HCT116 (cell line): ENCODE data around the gene PPM1F.

Experiments
- CEBPB ChIP-seq: IDR thresholded peaks from 2 replicates; pipeline ENCODE4 v1.6.1; 2012; ENCODE audit warnings: low read depth
- EGR1 ChIP-seq: IDR thresholded peaks from 2 replicates; pipeline ENCODE4 v1.6.1; 2012; ENCODE audit warnings: low read depth
- ELF1 ChIP-seq: IDR thresholded peaks from 2 replicates; pipeline ENCODE4 v1.6.1; 2012; ENCODE audit warnings: low read depth, borderline replicate concordance
- EZH2 ChIP-seq: fragments of 200-600 bp; sonication (generic); IDR thresholded peaks from 2 replicates; pipeline ENCODE4 v1.6.1; 2017; ENCODE audit warnings: antibody characterized with exemption, mixed run types
- EZH2phosphoT487 ChIP-seq: fragments of 200-600 bp; IDR thresholded peaks from 2 replicates; pipeline ENCODE4 v1.6.1; 2018; ENCODE audit warnings: antibody characterized with exemption, borderline replicate concordance
- POLR2A ChIP-seq: IDR thresholded peaks from 2 replicates; pipeline ENCODE4 v1.7.0; 2011; ENCODE audit warnings: borderline replicate concordance; ENCODE audit not compliant: insufficient read depth, insufficient read length; ENCODE audit errors: extremely low read depth
- POLR2AphosphoS5 ChIP-seq: IDR thresholded peaks from 2 replicates; pipeline ENCODE4 v1.6.1; 2011; ENCODE audit warnings: mild to moderate bottlenecking, low read depth, low read length, moderate library complexity
- RAD21 ChIP-seq: IDR thresholded peaks from 2 replicates; pipeline ENCODE4 v1.6.1; 2012; ENCODE audit warnings: low read depth, mild to moderate bottlenecking
- TF ChIP-seq, protein P1 (sequence below), 3 experiments: fragments of 200-600 bp in 1 of 3; sonication (generic) in 1 of 3; IDR thresholded peaks in 2 of 3; conservative IDR thresholded peaks in 1 of 3; 2 replicates each; pipeline ENCODE4 v1.5.1; 2012 to 2017; ENCODE audit warnings: low read depth in 2 of 3, low read length in 2 of 3, antibody characterized with exemption in 1 of 3, borderline replicate concordance in 1 of 3, control low read depth in 1 of 3, mild to moderate bottlenecking in 1 of 3, mixed read lengths in 1 of 3, mixed run types in 1 of 3, moderate library complexity in 1 of 3; ENCODE audit not compliant: insufficient read depth in 1 of 3
- TF ChIP-seq, protein P2 (sequence below): IDR thresholded peaks from 2 replicates; pipeline ENCODE4 v1.6.1; 2012
- TF ChIP-seq, protein P3 (sequence below): IDR thresholded peaks from 2 replicates; pipeline ENCODE4 v1.6.1; 2011; ENCODE audit warnings: mild to moderate bottlenecking, low read length, moderate library complexity; ENCODE audit not compliant: insufficient replicate concordance; ENCODE audit errors: extremely low read depth
- TF ChIP-seq, protein P4 (sequence below): IDR thresholded peaks from 2 replicates; pipeline ENCODE4 v1.6.1; 2012

DNA sequence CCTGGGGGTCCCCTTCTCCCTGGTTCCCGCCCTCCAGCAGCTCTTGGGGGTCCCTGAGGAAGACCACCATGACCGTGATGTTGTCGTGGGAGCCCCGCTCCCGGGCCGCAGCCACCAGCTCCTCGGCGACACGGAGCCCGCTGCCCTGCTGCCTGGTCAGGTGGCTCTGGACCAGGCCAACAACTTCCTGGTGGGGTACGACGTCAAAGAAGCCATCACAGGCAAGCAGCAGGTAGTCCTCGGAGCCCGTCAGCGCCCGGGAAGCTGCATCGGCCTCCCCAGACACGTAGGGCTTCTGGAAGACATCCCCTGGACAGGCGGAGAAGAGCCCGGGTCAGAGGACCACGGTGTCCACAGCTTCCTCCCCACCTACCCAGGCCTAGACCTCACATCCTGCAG lies 29.5 kb downstream of the PPM1F start:
- TF ChIP-seq, protein P1, sequence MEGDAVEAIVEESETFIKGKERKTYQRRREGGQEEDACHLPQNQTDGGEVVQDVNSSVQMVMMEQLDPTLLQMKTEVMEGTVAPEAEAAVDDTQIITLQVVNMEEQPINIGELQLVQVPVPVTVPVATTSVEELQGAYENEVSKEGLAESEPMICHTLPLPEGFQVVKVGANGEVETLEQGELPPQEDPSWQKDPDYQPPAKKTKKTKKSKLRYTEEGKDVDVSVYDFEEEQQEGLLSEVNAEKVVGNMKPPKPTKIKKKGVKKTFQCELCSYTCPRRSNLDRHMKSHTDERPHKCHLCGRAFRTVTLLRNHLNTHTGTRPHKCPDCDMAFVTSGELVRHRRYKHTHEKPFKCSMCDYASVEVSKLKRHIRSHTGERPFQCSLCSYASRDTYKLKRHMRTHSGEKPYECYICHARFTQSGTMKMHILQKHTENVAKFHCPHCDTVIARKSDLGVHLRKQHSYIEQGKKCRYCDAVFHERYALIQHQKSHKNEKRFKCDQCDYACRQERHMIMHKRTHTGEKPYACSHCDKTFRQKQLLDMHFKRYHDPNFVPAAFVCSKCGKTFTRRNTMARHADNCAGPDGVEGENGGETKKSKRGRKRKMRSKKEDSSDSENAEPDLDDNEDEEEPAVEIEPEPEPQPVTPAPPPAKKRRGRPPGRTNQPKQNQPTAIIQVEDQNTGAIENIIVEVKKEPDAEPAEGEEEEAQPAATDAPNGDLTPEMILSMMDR (IDR thresholded peaks at IDR 0.05 in 2 of 3, conservative IDR thresholded peaks at IDR 0.05 in 1 of 3; ENCODE audit: borderline replicate concordance in 1 of 3, insufficient read depth in 1 of 3, low read depth in 2 of 3, low read length in 2 of 3): no peak
- TF ChIP-seq EZH2 (no peak), POLR2A (no peak), EGR1 (no peak), CEBPB (no peak), EZH2phosphoT487 (no peak), RAD21 (no peak), ELF1 (no peak), POLR2AphosphoS5 (no peak)
- TF ChIP-seq, protein P2, sequence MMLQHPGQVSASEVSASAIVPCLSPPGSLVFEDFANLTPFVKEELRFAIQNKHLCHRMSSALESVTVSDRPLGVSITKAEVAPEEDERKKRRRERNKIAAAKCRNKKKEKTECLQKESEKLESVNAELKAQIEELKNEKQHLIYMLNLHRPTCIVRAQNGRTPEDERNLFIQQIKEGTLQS: no peak
- TF ChIP-seq, protein P3, sequence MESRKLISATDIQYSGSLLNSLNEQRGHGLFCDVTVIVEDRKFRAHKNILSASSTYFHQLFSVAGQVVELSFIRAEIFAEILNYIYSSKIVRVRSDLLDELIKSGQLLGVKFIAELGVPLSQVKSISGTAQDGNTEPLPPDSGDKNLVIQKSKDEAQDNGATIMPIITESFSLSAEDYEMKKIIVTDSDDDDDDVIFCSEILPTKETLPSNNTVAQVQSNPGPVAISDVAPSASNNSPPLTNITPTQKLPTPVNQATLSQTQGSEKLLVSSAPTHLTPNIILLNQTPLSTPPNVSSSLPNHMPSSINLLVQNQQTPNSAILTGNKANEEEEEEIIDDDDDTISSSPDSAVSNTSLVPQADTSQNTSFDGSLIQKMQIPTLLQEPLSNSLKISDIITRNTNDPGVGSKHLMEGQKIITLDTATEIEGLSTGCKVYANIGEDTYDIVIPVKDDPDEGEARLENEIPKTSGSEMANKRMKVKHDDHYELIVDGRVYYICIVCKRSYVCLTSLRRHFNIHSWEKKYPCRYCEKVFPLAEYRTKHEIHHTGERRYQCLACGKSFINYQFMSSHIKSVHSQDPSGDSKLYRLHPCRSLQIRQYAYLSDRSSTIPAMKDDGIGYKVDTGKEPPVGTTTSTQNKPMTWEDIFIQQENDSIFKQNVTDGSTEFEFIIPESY: no peak
- TF ChIP-seq, protein P4, sequence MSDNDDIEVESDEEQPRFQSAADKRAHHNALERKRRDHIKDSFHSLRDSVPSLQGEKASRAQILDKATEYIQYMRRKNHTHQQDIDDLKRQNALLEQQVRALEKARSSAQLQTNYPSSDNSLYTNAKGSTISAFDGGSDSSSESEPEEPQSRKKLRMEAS: no peak
